ENCODE data around the gene TMEM186.

GRCh38 chr16:8764525-8765250 lies 32.8 kb downstream of the TMEM186 start:
- TF ChIP-seq MAX (IDR thresholded peaks at IDR 0.05; ENCODE audit: low read depth) (no peak), NRF1 (IDR thresholded peaks at IDR 0.05; ENCODE audit: low read depth, low read length) (no peak), RFX5 (IDR thresholded peaks at IDR 0.05; ENCODE audit: low read length) (no peak), TAF1 (IDR thresholded peaks at IDR 0.05; ENCODE audit: borderline replicate concordance, low read depth, low read length) (no peak), RXRA (IDR thresholded peaks at IDR 0.05; ENCODE audit: borderline replicate concordance, low read depth) (no peak), MXI1 (IDR thresholded peaks at IDR 0.05; ENCODE audit: low read depth, low read length) (no peak), FOXJ3 (CRISPR knock-in tag; IDR thresholded peaks at IDR 0.05) (no peak), POLR2AphosphoS5 (IDR thresholded peaks at IDR 0.05; ENCODE audit: low read depth, low read length) (no peak)
- TF ChIP-seq, protein P1, sequence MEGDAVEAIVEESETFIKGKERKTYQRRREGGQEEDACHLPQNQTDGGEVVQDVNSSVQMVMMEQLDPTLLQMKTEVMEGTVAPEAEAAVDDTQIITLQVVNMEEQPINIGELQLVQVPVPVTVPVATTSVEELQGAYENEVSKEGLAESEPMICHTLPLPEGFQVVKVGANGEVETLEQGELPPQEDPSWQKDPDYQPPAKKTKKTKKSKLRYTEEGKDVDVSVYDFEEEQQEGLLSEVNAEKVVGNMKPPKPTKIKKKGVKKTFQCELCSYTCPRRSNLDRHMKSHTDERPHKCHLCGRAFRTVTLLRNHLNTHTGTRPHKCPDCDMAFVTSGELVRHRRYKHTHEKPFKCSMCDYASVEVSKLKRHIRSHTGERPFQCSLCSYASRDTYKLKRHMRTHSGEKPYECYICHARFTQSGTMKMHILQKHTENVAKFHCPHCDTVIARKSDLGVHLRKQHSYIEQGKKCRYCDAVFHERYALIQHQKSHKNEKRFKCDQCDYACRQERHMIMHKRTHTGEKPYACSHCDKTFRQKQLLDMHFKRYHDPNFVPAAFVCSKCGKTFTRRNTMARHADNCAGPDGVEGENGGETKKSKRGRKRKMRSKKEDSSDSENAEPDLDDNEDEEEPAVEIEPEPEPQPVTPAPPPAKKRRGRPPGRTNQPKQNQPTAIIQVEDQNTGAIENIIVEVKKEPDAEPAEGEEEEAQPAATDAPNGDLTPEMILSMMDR (IDR thresholded peaks at IDR 0.05): no peak
